Neural cell (in vitro differentiated cells): ENCODE data around the gene PIERCE2. TPM values are rescaled to one million over a fixed set of nuclear protein-coding genes. Genes with fewer than 3 reads are reported as not detected.
"Not testable (repeated sequence)": the region's sequence is repeated elsewhere in the genome, so short reads cannot be mapped to it uniquely, and the experiment has no call there.

ENCODE experiments used
- H2AFZ ChIP-seq: fragments of 200-600, 300-800 bp; sonication (generic), shearing (Covaris generic); 2 replicates; pipeline ENCODE4 v1.6.0; 2014; ENCODE audit warnings: low read depth, mild to moderate bottlenecking, antibody characterized with exemption, low read length, moderate library complexity
- H3F3A ChIP-seq: fragments of 200-600 bp; shearing (Covaris generic); 2 replicates; pipeline ENCODE4 v1.6.1; 2016; ENCODE audit warnings: mild to moderate bottlenecking, moderate library complexity, mixed read lengths, antibody characterized with exemption, low read length; ENCODE audit not compliant: insufficient read depth, poor library complexity, severe bottlenecking
- H3K27ac ChIP-seq: fragments of 200-600, 300-800 bp; sonication (generic), shearing (Covaris generic); 2 replicates; pipeline ENCODE4 v1.5.1; 2014; ENCODE audit warnings: mild to moderate bottlenecking, low read length, moderate library complexity
- H3K27me3 ChIP-seq: fragments of 300-800, 200-600 bp; sonication (generic), shearing (Covaris generic); 2 replicates; pipeline ENCODE4 v1.6.0; 2014; ENCODE audit warnings: mild to moderate bottlenecking, low read depth, low read length, moderate library complexity; ENCODE audit not compliant: insufficient read depth
- H3K36me3 ChIP-seq: fragments of 300-800, 200-600 bp; sonication (generic), shearing (Covaris generic); 2 replicates; pipeline ENCODE4 v1.5.1; 2014; ENCODE audit warnings: mild to moderate bottlenecking, antibody characterized with exemption, low read length, moderate library complexity; ENCODE audit not compliant: insufficient read depth
- H3K4me2 ChIP-seq: fragments of 300-800, 200-600 bp; sonication (generic), shearing (Covaris generic); 2 replicates; pipeline ENCODE4 v1.6.0; 2014; ENCODE audit warnings: mild to moderate bottlenecking, low read length
- H3K4me3 ChIP-seq: fragments of 300-800, 200-600 bp; sonication (generic), shearing (Covaris generic); 2 replicates; pipeline ENCODE4 v1.5.1; 2014; ENCODE audit warnings: mild to moderate bottlenecking, low read length, moderate library complexity
- H3K79me2 ChIP-seq: fragments of 200-600 bp; shearing (Covaris generic); replicated peaks from 2 replicates; pipeline ENCODE4 v1.6.0; 2014; ENCODE audit warnings: mild to moderate bottlenecking, low read length, moderate library complexity; ENCODE audit not compliant: insufficient read depth
- H3K9ac ChIP-seq: fragments of 300-800, 200-600 bp; sonication (generic), shearing (Covaris generic); 2 replicates; pipeline ENCODE4 v1.6.1; 2016; ENCODE audit warnings: mild to moderate bottlenecking, low read length, mixed read lengths
- H3K9me2 ChIP-seq: fragments of 200-600 bp; shearing (Covaris generic); 2 replicates; pipeline ENCODE4 v1.6.1; 2016; ENCODE audit warnings: mild to moderate bottlenecking, low read length, mixed read lengths; ENCODE audit not compliant: insufficient read depth
- H3K9me3 ChIP-seq: fragments of 200-600, 300-800 bp; sonication (generic), shearing (Covaris generic); 2 replicates; pipeline ENCODE4 v1.6.1; 2016; ENCODE audit warnings: mild to moderate bottlenecking, mixed run types, low read length, moderate library complexity, mixed read lengths
- H4K20me1 ChIP-seq: fragments of 200-600 bp; shearing (Covaris generic); 2 replicates; pipeline ENCODE4 v1.6.1; 2016; ENCODE audit warnings: mild to moderate bottlenecking, mixed run types; ENCODE audit not compliant: insufficient read depth
- CTCF ChIP-seq: fragments of 450-650 bp; IDR thresholded peaks from 2 replicates; pipeline ENCODE4 v1.5.1; 2014; ENCODE audit warnings: antibody characterized with exemption, mild to moderate bottlenecking, moderate library complexity; ENCODE audit not compliant: poor library complexity, severe bottlenecking
- EP300 ChIP-seq: fragments of 450-650 bp; conservative IDR thresholded peaks from 2 replicates; pipeline ENCODE4 v1.6.1; 2014; ENCODE audit warnings: antibody characterized with exemption, mild to moderate bottlenecking, moderate library complexity; ENCODE audit not compliant: poor library complexity, severe bottlenecking
- EZH2 ChIP-seq: fragments of 200-600, 300-800 bp; shearing (Covaris generic), sonication (generic); IDR thresholded peaks from 2 replicates; pipeline ENCODE4 v1.6.1; 2014; ENCODE audit warnings: antibody characterized with exemption, low read length, borderline replicate concordance, mild to moderate bottlenecking; ENCODE audit not compliant: insufficient read depth, poor library complexity, severe bottlenecking
- MXI1 ChIP-seq: fragments of 450-650 bp; conservative IDR thresholded peaks from 2 replicates; pipeline ENCODE4 v1.6.1; 2014; ENCODE audit warnings: antibody characterized with exemption, mild to moderate bottlenecking; ENCODE audit not compliant: poor library complexity, severe bottlenecking
- POLR2AphosphoS5 ChIP-seq: IDR thresholded peaks from 2 replicates; pipeline ENCODE4 v1.6.1; 2012
- RAD21 ChIP-seq: fragments of 450-650 bp; conservative IDR thresholded peaks from 2 replicates; pipeline ENCODE4 v1.6.1; 2014; ENCODE audit warnings: antibody characterized with exemption, mild to moderate bottlenecking, moderate library complexity
- REST ChIP-seq: IDR thresholded peaks from 2 replicates; pipeline ENCODE4 v1.6.1; 2012; ENCODE audit warnings: borderline replicate concordance
- SMC3 ChIP-seq: fragments of 450-650 bp; conservative IDR thresholded peaks from 2 replicates; pipeline ENCODE4 v1.6.1; 2014; ENCODE audit warnings: antibody characterized with exemption, mild to moderate bottlenecking, moderate library complexity; ENCODE audit not compliant: poor library complexity
- TAF1 ChIP-seq: IDR thresholded peaks from 2 replicates; pipeline ENCODE4 v1.6.1; 2012; ENCODE audit warnings: low read depth
- polyA plus RNA-seq: library from polyadenylated mRNA; depleted of rRNA; stranded (reverse); fragments of >200 nt; gene quantifications from 2 replicates; pipeline ENCODE4 v1.2.3, GENCODE V29; 2014

Gene PIERCE2
- polyA plus RNA-seq, 1 donor from 2014 or later = 10.2 TPM

GRCh38 chr15:55403531-55403930 lies 4.8 kb upstream of the PIERCE2 start:
- Histone ChIP-seq H4K20me1 (no peaks in the 10 kb centered on the region), H3K4me2 (no peak overlapping the region), H3K4me3 (peak overlapping the region; percentile 9), H3K79me2 (peaks cover 3% of the 10 kb centered on the region), H3F3A (no peaks in the 10 kb centered on the region), H3K9me3 (no peaks in the 10 kb centered on the region), H3K9me2 (no peaks in the 10 kb centered on the region), H2AFZ (no peak overlapping the region), H3K9ac (no peak overlapping the region), H3K27ac (no peak overlapping the region), H3K36me3 (no peaks in the 10 kb centered on the region), H3K27me3 (no peaks in the 10 kb centered on the region)
- TF ChIP-seq TAF1 = no peak
- no peak for TF ChIP-seq REST
- TF ChIP-seq SMC3 = no peak
- no peak for TF ChIP-seq EZH2
- no peak for TF ChIP-seq EP300
- TF ChIP-seq RAD21 = no peak
- TF ChIP-seq POLR2AphosphoS5 = no peak
- no peak for TF ChIP-seq MXI1
- no peak for TF ChIP-seq CTCF

GRCh38 chr15:55407498-55408011 lies 740 bp upstream of the PIERCE2 start:
- Histone ChIP-seq H3K4me2 (peak overlapping the region; percentile 54), H3K4me3 (peak overlapping the region; percentile 95), H2AFZ (peak overlapping the region; percentile 78), H3K36me3 (no peaks in the 10 kb centered on the region), H3K27ac (peak overlapping the region; percentile 89), H4K20me1 (no peaks in the 10 kb centered on the region), H3K9ac (peak overlapping the region; percentile 91), H3K9me3 (no peaks in the 10 kb centered on the region), H3K27me3 (no peaks in the 10 kb centered on the region), H3F3A (no peaks in the 10 kb centered on the region), H3K9me2 (no peaks in the 10 kb centered on the region), H3K79me2 (peaks cover 3% of the 10 kb centered on the region)
- TF ChIP-seq MXI1 = no peak
- no peak for TF ChIP-seq RAD21
- no peak for TF ChIP-seq SMC3
- TF ChIP-seq EP300 = no peak
- TF ChIP-seq EZH2 = no peak
- no peak for TF ChIP-seq POLR2AphosphoS5
- no peak for TF ChIP-seq TAF1
- no peak for TF ChIP-seq CTCF
- TF ChIP-seq REST = no peak

- not testable (repeated sequence) for H4K20me1 ChIP-seq, H3K36me3 ChIP-seq, H3K79me2 ChIP-seq, H3F3A ChIP-seq, H3K27me3 ChIP-seq, H3K9me3 ChIP-seq, H3K9me2 ChIP-seq
- peak overlapping the region; percentile 95 for H3K4me3 ChIP-seq
- peak overlapping the region; percentile 59 for H2AFZ ChIP-seq
- H3K9ac ChIP-seq = peak overlapping the region; percentile 91
- peak overlapping the region; percentile 89 for H3K27ac ChIP-seq
- H3K4me2 ChIP-seq = peak overlapping the region; percentile 86
Observed at GRCh38 chr15:55408976-55409375, 681 bp downstream of the PIERCE2 start.
